ENCODE results near the gene IRS1. TPM values are rescaled to one million over a fixed set of nuclear protein-coding genes. Genes with fewer than 3 reads are reported as not detected.
A peak's percentile ranks its signal among the peaks of the same experiment; 100 is the strongest.

The IRS1 gene
- total RNA-seq, 1 experiment from 2014 or later, result 15.0 TPM

- no peak overlapping the region for H3T11ph ChIP-seq (ENCODE audit: low read length)
- H3K27ac Mint-ChIP-seq, result peak overlapping the region in 1 of 3 experiments; percentile 71; a peak in 1 of 7 replicates
- no peak overlapping the region for H3K56ac ChIP-seq (ENCODE audit: insufficient read length, low read depth, low read length)
- no peaks in the 10 kb centered on the region for H3K4me1 ChIP-seq (ENCODE audit: insufficient read depth, low read length)
- H3K4me3 Mint-ChIP-seq, result no peak overlapping the region
- H3K23ac ChIP-seq (ENCODE audit: insufficient read length, low read depth, low read length), result no peak overlapping the region
- H2BK5ac ChIP-seq (ENCODE audit: insufficient read length, low read length), result no peak overlapping the region
- H3K79me1 ChIP-seq (ENCODE audit: insufficient read depth, low read depth, low read length, poor library complexity, severe bottlenecking), result no peaks in the 10 kb centered on the region
- whole genome bisulfite sequencing (ENCODE audit: extremely low coverage, insufficient read length, low lambda C conversion rate), result no CpG with 5 or more reads among the region's 2 CpGs
- H3K27me3 ChIP-seq (ENCODE audit: insufficient read depth, low read length), result no peaks in the 10 kb centered on the region
- H4K5ac ChIP-seq (ENCODE audit: insufficient read length, low read depth, low read length), result no peak overlapping the region
- no peak overlapping the region for H4K91ac ChIP-seq (ENCODE audit: insufficient read length, low read depth, low read length)
- H3K23me2 ChIP-seq (ENCODE audit: insufficient read length, low read depth, low read length, poor library complexity, severe bottlenecking), result no peaks in the 10 kb centered on the region
- H3K36me3 Mint-ChIP-seq (ENCODE audit: insufficient read depth in 1 of 3, low read depth in 3 of 3), result peaks cover 25 to 42% (median 29%) of the 10 kb centered on the region in 3 experiments
- no peaks in the 10 kb centered on the region; the same call in 1 of the 2 replicates for H3K79me2 ChIP-seq (ENCODE audit: insufficient read depth, low read length)
- no peak overlapping the region for H2BK15ac ChIP-seq (ENCODE audit: low read depth, low read length)
- H3K4ac ChIP-seq (ENCODE audit: low read depth, low read length), result no peak overlapping the region
- no peak overlapping the region for H3K9ac ChIP-seq (ENCODE audit: extremely low read depth, insufficient read length, low read length)
- no peaks in the 10 kb centered on the region for H4K20me1 ChIP-seq (ENCODE audit: control insufficient read depth, insufficient read depth, insufficient read length)
- no peak for DNase-seq
- no peak overlapping the region for H2BK12ac ChIP-seq (ENCODE audit: insufficient read length, low read depth, low read length)
- no peak overlapping the region for H3K27ac ChIP-seq (ENCODE audit: insufficient read length, low read depth, low read length)
- no peak overlapping the region for H2BK120ac ChIP-seq (ENCODE audit: low read depth, low read length, poor library complexity, severe bottlenecking)
- H3K4me1 Mint-ChIP-seq, result peaks cover 5 to 10% of the 10 kb centered on the region in 2 experiments
- no peaks in the 10 kb centered on the region for H3K27me3 Mint-ChIP-seq (ENCODE audit: low read depth)
- no peak overlapping the region for H3K14ac ChIP-seq (ENCODE audit: insufficient read depth, low read length)
- H3K18ac ChIP-seq (ENCODE audit: insufficient read length, low read depth, low read length), result no peak overlapping the region
- peaks cover 11 to 22% of the 10 kb centered on the region in 2 experiments; a peak in 4 of 5 replicates for H3K9me3 Mint-ChIP-seq
- no peaks in the 10 kb centered on the region for H3K9me3 ChIP-seq (ENCODE audit: control insufficient read depth, low read depth, low read length)
- H4K8ac ChIP-seq (replicated peaks; ENCODE audit: insufficient read length, low read depth, low read length), result no peak overlapping the region
- no peak overlapping the region for H2BK20ac ChIP-seq (ENCODE audit: low read depth, low read length, poor library complexity, severe bottlenecking)
- TF ChIP-seq CTCF (conservative IDR thresholded peaks at IDR 0.05), result no peak
- H3K4me2 ChIP-seq (ENCODE audit: insufficient read depth, insufficient read length, low read length), result no peak overlapping the region
- H2AK5ac ChIP-seq (ENCODE audit: insufficient read length, low read length), result no peak overlapping the region
- H2AFZ ChIP-seq (ENCODE audit: low read length), result no peak overlapping the region
These were observed 26.3 kb downstream of the IRS1 start for GRCh38 chr2:226773291-226773690.

All from H9 (cell line).